Mesothelial cell of epicardium (in vitro differentiated cells): ENCODE results near the gene CNN3. TPM values are rescaled to one million over a fixed set of nuclear protein-coding genes. Genes with fewer than 3 reads are reported as not detected.

Source experiments
- DNase-seq, 2 experiments: peaks; one replicate each; pipeline ENCODE4 v3.0.0; 2021; ENCODE audit warnings: low spot score in 2 of 2; ENCODE audit not compliant: unreplicated experiment in 2 of 2
- H3K27ac Mint-ChIP-seq: 2 replicates; pipeline ENCODE4 v1.8.0; 2021; ENCODE audit warnings: mixed read lengths
- H3K27me3 Mint-ChIP-seq: 2 replicates; pipeline ENCODE4 v1.8.0; 2021; ENCODE audit warnings: low read depth, mixed read lengths
- H3K36me3 Mint-ChIP-seq: 2 replicates; pipeline ENCODE4 v1.8.0; 2021; ENCODE audit warnings: mixed read lengths
- H3K4me1 Mint-ChIP-seq: 2 replicates; pipeline ENCODE4 v1.8.0; 2021; ENCODE audit warnings: mixed read lengths
- H3K4me3 Mint-ChIP-seq: 2 replicates; pipeline ENCODE4 v1.8.0; 2021; ENCODE audit warnings: mild to moderate bottlenecking, moderate library complexity, mixed read lengths
- H3K9me3 Mint-ChIP-seq: 2 replicates; pipeline ENCODE4 v1.8.0; 2021; ENCODE audit warnings: mixed read lengths
- CTCF ChIP-seq: fragments of 200-600 bp; sonication (generic); IDR thresholded peaks from one replicate; pipeline ENCODE4 v1.5.0; 2021; ENCODE audit warnings: antibody characterized with exemption; ENCODE audit not compliant: unreplicated experiment
- total RNA-seq: library from RNA; stranded (reverse); gene quantifications from 3 replicates; pipeline ENCODE4 v1.2.1, GENCODE V29; 2021

CNN3 gene
- total RNA-seq, 1 donor from 2014 or later: 247 TPM

- H3K4me1 Mint-ChIP-seq: no peaks in the 10 kb centered on the region
- DNase-seq: no peak
- peak overlapping the region; percentile 5 for H3K27ac Mint-ChIP-seq
- no peaks in the 10 kb centered on the region for H3K9me3 Mint-ChIP-seq
- no peak for TF ChIP-seq CTCF
- H3K36me3 Mint-ChIP-seq: peaks cover 48% of the 10 kb centered on the region
- no peaks in the 10 kb centered on the region for H3K27me3 Mint-ChIP-seq
- H3K4me3 Mint-ChIP-seq: no peak overlapping the region
Measured at GRCh38 chr1:94892604-94893254, 34.2 kb downstream of the CNN3 start.

DNA sequence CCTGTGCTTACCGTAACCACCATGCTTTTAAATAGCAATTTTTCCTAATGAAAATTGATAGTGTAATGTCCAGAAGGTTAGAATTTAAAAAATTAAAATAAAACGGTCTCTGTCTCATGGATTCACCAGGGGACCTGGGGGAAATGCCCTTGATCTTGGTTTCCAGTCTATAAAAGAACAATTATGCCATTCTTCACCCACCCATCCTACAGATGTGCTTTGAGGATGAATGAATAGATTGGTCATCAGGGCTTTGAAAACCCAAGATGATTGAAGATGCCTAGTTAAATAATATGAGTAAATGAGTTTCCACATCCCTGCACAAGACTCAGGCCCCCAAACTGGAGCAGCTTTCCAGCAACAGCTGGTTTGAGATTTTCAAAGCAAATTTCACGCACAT is 38.7 kb downstream of the CNN3 start:
- no peaks in the 10 kb centered on the region for H3K9me3 Mint-ChIP-seq
- TF ChIP-seq CTCF: no peak
- no peak overlapping the region for H3K27ac Mint-ChIP-seq
- DNase-seq: no peak
- peaks cover 17% of the 10 kb centered on the region for H3K4me1 Mint-ChIP-seq
- peaks cover 24% of the 10 kb centered on the region for H3K36me3 Mint-ChIP-seq
- H3K27me3 Mint-ChIP-seq: no peaks in the 10 kb centered on the region
- H3K4me3 Mint-ChIP-seq: no peak overlapping the region

DNA sequence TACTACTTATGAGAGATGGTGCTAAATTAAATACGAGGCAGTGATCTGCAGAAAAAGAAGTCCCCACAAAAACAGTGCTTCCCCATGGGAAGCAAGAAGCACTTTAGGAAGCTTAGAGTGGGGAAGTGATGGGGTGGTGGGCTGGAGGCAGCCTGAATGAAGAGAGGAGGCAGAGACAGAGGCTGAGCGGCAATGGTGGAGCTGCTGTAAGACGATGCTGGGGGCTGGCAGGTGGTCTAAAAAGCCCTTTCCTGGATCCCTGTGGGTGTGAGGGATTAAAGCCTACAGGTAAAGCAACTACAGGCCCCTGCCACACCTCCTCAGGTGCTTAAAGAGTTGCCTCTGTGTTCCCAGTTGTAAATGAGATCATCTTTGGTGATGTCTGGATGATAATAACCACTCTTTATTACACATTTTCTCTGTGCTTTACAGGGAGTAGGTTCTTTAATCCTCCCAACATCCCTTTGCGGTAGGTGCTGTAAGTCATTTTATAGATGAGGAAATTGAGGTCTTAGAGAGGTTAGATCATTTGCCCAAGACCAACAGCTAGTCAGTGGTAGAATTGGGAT is 39.2 kb downstream of the CNN3 start:
- Mint-ChIP-seq H3K9me3 (no peaks in the 10 kb centered on the region), H3K27me3 (no peaks in the 10 kb centered on the region), H3K27ac (no peak overlapping the region), H3K4me1 (peaks cover 17% of the 10 kb centered on the region), H3K4me3 (no peak overlapping the region), H3K36me3 (peaks cover 19% of the 10 kb centered on the region)
- no peak for TF ChIP-seq CTCF
- no peak for DNase-seq

DNA sequence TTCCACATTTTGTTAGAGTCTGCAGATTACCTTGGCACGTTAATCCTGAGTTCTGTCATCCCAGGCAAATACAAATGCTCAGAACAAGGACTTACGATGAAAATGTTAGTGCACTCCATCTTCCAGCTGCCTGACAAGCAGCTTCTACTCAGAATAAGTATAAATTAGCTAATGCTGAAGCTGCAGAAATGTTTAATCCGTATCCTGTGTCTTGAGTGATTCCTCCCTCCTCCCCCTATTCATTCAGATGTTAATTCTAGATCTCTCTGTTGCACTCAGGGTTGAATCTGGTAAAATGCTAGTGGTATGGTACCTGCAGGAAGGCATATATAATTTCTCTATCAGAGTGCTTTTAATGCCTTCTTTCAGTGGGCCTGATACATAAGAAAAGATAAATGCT is 39.8 kb downstream of the CNN3 start:
- DNase-seq: no peak
- Mint-ChIP-seq H3K9me3 (no peaks in the 10 kb centered on the region), H3K4me3 (no peak overlapping the region), H3K4me1 (peaks cover 17% of the 10 kb centered on the region), H3K36me3 (peaks cover 16% of the 10 kb centered on the region), H3K27me3 (no peaks in the 10 kb centered on the region), H3K27ac (no peak overlapping the region)
- no peak for TF ChIP-seq CTCF

GRCh38 chr1:94886361-94886760 is 40.5 kb downstream of the CNN3 start:
- peak overlapping the region; percentile 13 for H3K27ac Mint-ChIP-seq
- H3K4me1 Mint-ChIP-seq: peaks cover 17% of the 10 kb centered on the region

More at GRCh38 chr1:94886361-94886760, 40.5 kb downstream of the CNN3 start:
- H3K27me3 Mint-ChIP-seq: no peaks in the 10 kb centered on the region
- H3K4me3 Mint-ChIP-seq: no peak overlapping the region
- H3K36me3 Mint-ChIP-seq: peaks cover 13% of the 10 kb centered on the region
- no peaks in the 10 kb centered on the region for H3K9me3 Mint-ChIP-seq
- TF ChIP-seq CTCF: no peak
- no peak for DNase-seq
